ENCODE data around the gene DUT.
A peak's percentile ranks its signal among the peaks of the same experiment; 100 is the strongest.
"Not testable (repeated sequence)": the region's sequence is repeated elsewhere in the genome, so short reads cannot be mapped to it uniquely, and the experiment has no call there.

DUT gene

GRCh38 chr15:48330855-48331795, at the start of gene DUT:
Gene DUT (plus strand): TSS chr15:48331429. CDS start chr15:48331516, 87 bp downstream.
- peak; percentile 87 for DNase-seq

- DNase-seq: no peak
Measured at GRCh38 chr15:48281674-48282073, 49.6 kb upstream of the DUT start.

GRCh38 chr15:48282216-48282615, 49.0 kb upstream of the DUT start:
- DNase-seq: no peak

DNA sequence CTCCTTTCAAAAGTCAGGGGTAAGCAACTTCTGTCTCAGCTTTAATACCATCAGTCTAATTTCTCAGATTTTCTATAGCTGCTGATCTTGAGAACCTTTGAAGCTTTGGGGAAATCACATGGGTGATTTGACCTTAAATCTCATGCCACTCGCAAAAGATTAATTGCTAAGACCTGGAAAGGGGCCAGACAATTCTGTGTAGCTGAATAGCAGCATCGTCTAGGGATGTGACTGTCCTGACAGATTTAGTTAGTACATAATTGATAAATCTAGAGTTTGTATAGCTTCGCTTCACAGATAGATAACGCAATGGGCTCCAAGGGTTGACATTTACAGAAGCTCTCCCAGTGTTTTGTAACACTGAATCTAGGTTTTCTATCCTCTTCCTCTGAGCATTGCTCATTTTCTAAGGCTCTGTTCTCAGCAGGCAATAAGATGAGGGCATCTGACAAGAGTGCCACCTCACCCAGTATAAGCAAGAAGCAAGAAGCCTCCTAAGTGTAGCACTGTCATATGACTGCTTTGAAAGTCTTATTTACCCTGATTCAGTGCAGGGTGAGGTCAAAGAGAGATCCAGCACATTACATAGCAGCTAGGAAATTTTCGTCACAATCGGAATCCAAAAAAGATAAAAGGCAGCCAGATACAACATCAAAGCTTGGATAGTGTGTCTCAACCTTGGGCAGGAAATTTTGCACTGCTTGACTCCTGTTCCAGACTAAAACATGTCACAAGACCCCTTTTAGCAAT, 47.7 kb upstream of the DUT start:
- DNase-seq: no peak

GRCh38 chr15:48285329-48286214, 45.7 kb upstream of the DUT start:
- DNase-seq: peak; percentile 38

DNA sequence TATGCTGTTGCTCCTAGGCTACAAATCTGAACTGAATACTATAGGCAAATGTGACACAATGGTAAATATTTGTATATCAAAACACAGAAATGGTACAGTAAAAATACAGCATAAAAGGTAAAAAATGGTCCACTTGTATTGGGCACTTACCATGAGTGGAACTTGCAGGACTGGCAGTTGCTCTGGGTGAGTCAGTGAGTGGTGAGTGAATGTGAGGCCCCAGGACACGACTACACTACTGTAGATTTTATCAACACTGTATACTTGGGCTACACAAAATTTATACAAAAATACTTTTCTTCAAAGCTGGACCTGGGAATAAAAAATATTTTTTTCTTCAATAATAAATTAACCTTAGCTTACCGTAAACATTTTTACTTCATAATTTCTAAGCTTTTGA, 41.6 kb upstream of the DUT start:
- DNase-seq: no peak

DNA sequence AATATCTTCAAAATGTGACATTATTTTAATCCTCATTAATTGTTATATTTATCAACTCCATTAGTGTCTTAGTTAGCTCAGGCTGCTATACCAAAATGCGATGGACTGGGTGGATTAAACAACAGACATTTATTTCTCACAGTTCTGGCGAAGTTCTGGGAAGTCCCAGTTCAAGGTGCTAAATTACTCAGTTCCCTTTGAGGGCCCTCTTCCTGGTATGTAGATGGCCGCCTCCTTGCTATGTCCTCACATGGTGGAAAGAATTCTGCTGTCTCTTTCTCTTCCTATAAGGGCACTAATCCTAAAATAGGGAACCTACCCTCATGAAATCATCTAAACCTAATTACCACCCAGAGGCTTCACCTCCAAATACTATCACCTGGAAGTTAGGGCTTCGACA, 38.8 kb upstream of the DUT start:
- no peak for DNase-seq

GRCh38 chr15:48297668-48298067, 33.6 kb upstream of the DUT start:
- DNase-seq: no peak

GRCh38 chr15:48298914-48299313, 32.3 kb upstream of the DUT start:
- DNase-seq: no peak

- DNase-seq: no peak
Measured at GRCh38 chr15:48300038-48300437, 31.2 kb upstream of the DUT start.

GRCh38 chr15:48304398-48304797, 26.8 kb upstream of the DUT start:
- DNase-seq: no peak

DNA sequence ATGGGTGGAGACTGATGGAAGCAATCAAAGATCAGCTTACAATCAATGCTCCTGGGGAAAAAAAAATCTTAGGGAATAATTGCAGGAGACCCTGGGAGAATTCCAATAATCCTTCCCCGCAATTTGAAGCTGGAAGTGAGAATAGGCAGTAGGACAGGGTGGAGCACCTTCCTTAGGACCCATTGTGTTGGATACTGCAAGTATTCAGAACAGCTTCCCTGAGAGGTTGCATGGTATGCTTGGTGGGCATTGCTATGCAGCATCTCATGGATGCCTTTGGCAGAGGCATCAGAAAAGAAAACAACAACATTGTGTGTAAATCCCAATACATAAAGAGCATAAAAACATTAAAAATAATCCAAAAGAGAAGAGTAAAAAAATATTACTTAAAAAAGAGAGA, 24.6 kb upstream of the DUT start:
- no peak for DNase-seq

GRCh38 chr15:48307586-48307985, 23.6 kb upstream of the DUT start:
- no peak for DNase-seq

- DNase-seq: no peak
Measured at GRCh38 chr15:48309740-48310139, 21.5 kb upstream of the DUT start.

DNA sequence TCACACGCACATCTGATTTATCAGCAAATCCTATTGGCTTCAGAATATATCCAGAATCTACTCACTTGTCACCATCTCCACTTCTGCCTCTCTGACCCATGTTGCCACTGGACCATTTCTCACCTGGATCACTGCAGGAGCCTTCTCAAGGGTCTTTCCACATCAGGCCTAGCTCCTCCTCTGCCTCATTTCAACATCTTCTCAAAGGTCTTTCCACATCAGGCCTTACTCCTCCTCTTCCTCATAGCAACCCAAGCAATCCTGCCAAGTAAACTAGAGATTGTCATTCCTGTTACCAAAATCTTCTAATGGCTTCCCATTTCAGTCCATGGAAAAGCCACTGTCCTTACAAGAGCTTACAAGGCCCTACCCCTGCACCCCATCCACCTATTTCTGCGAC, 18.0 kb upstream of the DUT start:
- no peak for DNase-seq

DNA sequence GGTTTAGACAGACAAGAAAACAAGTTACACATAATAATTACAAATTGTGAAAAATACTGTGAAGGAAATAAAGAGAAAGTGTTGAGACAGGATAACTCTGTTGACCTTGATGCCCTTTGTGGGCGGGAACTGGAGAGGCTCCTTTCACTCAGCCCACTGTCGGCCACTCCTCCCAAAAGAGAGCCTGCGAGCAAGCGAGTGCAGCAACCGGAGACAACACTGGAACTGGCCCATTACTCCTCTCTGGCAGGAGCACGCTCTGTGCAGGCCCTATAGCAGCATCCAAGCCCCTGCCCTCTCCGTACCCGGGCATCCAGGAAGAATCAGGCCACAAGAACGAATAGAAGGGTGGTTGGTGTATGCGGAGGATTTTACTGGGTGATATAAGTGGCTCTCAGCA, 16.2 kb upstream of the DUT start:
- DNase-seq: no peak

- DNase-seq: no peak
Measured at GRCh38 chr15:48317221-48317620, 14.0 kb upstream of the DUT start.

- no peak for DNase-seq
Measured at GRCh38 chr15:48318131-48318530, 13.1 kb upstream of the DUT start.

DNA sequence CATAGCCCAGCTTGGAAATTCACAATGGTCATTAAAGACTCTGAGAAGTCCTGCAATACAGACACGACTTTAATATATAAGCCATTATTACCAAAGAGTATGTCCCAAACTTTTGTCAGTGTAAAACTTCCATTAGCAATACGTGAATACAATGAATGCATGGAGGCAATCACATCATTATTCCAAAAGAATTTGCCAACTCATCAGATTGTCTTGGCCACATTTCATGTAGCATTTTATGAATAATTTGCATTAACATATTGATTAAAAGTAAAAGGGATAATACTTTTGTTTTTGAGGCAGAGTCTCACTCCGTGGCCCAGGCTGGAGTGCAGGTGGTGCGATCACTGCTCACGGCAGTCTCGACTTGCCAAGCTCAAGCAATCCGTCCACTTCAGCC, 7.9 kb upstream of the DUT start:
- DNase-seq: no peak

GRCh38 chr15:48324949-48325348, 6.3 kb upstream of the DUT start:
- no peak for DNase-seq

GRCh38 chr15:48325400-48325799, 5.8 kb upstream of the DUT start:
- DNase-seq: no peak

- not testable (repeated sequence) for DNase-seq
Measured at GRCh38 chr15:48326180-48326579, 5.0 kb upstream of the DUT start.
